D721Med (cell line): ENCODE measurements around the gene UBE2S.
"Not testable (repeated sequence)": the region's sequence is repeated elsewhere in the genome, so short reads cannot be mapped to it uniquely, and the experiment has no call there.

Source experiments
- DNase-seq: peaks from one replicate; pipeline ENCODE4 v3.0.0; 2011; ENCODE audit warnings: low spot score; ENCODE audit not compliant: insufficient read length
- FAIRE-seq: peaks from 2 replicates; lab custom pipeline; 2011; peaks lifted over from hg19 to GRCh38; lab: Jason Lieb, UNC
- CTCF ChIP-seq: IDR thresholded peaks from 2 replicates; pipeline ENCODE4 v1.5.1; 2012; ENCODE audit warnings: mild to moderate bottlenecking, control low read depth; ENCODE audit not compliant: insufficient read depth; ENCODE audit errors: missing control alignments

UBE2S gene

GRCh38 chr19:55451163-55451964 lies 43.8 kb upstream of the UBE2S start:
- DNase-seq (no peak), FAIRE-seq (no peak)
- TF ChIP-seq CTCF, result no peak

- FAIRE-seq (no peak), DNase-seq (no peak)
- TF ChIP-seq CTCF, result no peak
These were observed 41.9 kb upstream of the UBE2S start for GRCh38 chr19:55449469-55449868.

GRCh38 chr19:55448175-55448490 lies 40.5 kb upstream of the UBE2S start:
- DNase-seq, FAIRE-seq: not testable (repeated sequence)

GRCh38 chr19:55447421-55448174 lies 40.0 kb upstream of the UBE2S start:
- no peak for DNase-seq
- no peak for TF ChIP-seq CTCF
- no peak for FAIRE-seq

- DNase-seq (no peak), FAIRE-seq (no peak)
These were observed 38.5 kb upstream of the UBE2S start for GRCh38 chr19:55446060-55446459.

GRCh38 chr19:55444646-55445045 lies 37.1 kb upstream of the UBE2S start:
- DNase-seq, result no peak
- no peak for TF ChIP-seq CTCF
- FAIRE-seq, result no peak

More at GRCh38 chr19:55446060-55446459, 38.5 kb upstream of the UBE2S start:
- TF ChIP-seq CTCF, result no peak

GRCh38 chr19:55443824-55444480 lies 36.4 kb upstream of the UBE2S start:
- no peak for TF ChIP-seq CTCF
- FAIRE-seq, result no peak
- DNase-seq, result no peak
